Mesodermal cell (in vitro differentiated cells): ENCODE data around the gene NMT1.
A peak's percentile ranks its signal among the peaks of the same experiment; 100 is the strongest.

Source experiments
- H3K27ac ChIP-seq: 2 replicates; pipeline ENCODE4 v1.7.0; 2013; ENCODE audit warnings: mild to moderate bottlenecking, low read depth, low read length, moderate library complexity; ENCODE audit not compliant: severe bottlenecking
- H3K36me3 ChIP-seq: 2 replicates; pipeline ENCODE4 v1.7.1; 2013; ENCODE audit warnings: mild to moderate bottlenecking, low read length, moderate library complexity; ENCODE audit not compliant: control insufficient read depth, insufficient read depth
- H3K4me1 ChIP-seq: one replicate; pipeline ENCODE4 v1.7.1; 2013; ENCODE audit warnings: mild to moderate bottlenecking, low read length; ENCODE audit not compliant: insufficient read depth, control insufficient read depth, poor library complexity, severe bottlenecking
- H3K4me3 ChIP-seq: 2 replicates; pipeline ENCODE4 v1.7.0; 2013; ENCODE audit warnings: low read length, control low read depth, mild to moderate bottlenecking; ENCODE audit not compliant: insufficient read depth, poor library complexity, severe bottlenecking; ENCODE audit errors: extremely low read depth
- H3K9me3 ChIP-seq: 2 replicates; pipeline ENCODE4 v1.7.1; 2013; ENCODE audit warnings: mild to moderate bottlenecking, low read length, moderate library complexity; ENCODE audit not compliant: control insufficient read depth
- WGBS, 2 experiments: methylation state at CpG; one replicate each; pipeline ENCODE4 v1.1.5; 2013; ENCODE audit warnings: missing lambda C conversion rate in 2 of 2; ENCODE audit not compliant: insufficient coverage in 2 of 2; 5-methylcytosine and 5-hydroxymethylcytosine counted together

The NMT1 gene

DNA sequence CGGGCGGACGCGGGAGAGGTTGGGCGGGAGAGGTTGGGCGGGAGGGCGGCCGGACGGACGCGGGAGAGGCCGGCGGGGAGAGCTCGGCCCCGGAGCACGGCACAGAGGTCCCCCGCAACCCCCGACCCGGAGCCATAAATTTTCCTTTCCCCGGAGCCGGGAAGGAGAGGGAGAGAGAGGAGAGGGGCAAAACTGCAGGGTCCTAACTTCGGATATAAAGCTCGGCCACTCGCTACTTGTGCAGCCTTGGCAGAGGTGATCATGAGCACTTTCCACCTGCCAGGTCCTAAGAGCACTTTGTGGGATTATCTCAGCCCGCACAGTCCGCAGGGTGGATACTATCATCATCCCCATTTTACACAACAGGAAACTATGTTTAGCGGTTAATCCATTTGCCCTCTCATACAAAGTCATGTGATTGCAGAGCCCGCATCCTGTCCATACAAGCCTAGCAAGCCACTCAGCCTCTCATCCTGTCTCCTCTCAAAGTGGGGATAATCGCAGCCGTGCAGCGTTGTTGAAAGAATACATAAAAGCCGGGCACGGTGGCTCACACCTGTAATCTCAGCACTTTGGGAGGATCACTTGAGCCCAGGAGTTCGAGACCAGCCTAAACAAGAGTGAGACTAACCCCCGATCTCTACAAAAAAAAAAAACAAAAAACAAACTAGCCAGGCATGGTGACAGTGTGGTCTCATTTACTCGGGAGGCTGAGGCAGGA is 8.9 kb upstream of the NMT1 start:
- WGBS, 2 experiments, result 24 to 39% methylated on average over 23 to 29 of the region's 36 CpGs
- Histone ChIP-seq H3K36me3 (peaks cover 3% of the 10 kb centered on the region), H3K4me1 (peaks cover 4% of the 10 kb centered on the region), H3K27ac (peak overlapping the region; percentile 79), H3K4me3 (peak overlapping the region; percentile 47), H3K9me3 (no peaks in the 10 kb centered on the region)

GRCh38 chr17:45060382-45060796 is 728 bp upstream of the NMT1 start:
- Histone ChIP-seq H3K4me1 (peaks cover 18% of the 10 kb centered on the region), H3K4me3 (peak overlapping the region; percentile 82), H3K9me3 (no peaks in the 10 kb centered on the region), H3K27ac (peak overlapping the region; percentile 64), H3K36me3 (peaks cover 5% of the 10 kb centered on the region)
- WGBS, 2 experiments, result 17 to 20% methylated on average over 12 to 15 of the region's 15 CpGs

- Histone ChIP-seq H3K4me1 (peaks cover 18% of the 10 kb centered on the region), H3K9me3 (no peaks in the 10 kb centered on the region), H3K4me3 (peak overlapping the region; percentile 82), H3K27ac (peak overlapping the region; percentile 93), H3K36me3 (peaks cover 5% of the 10 kb centered on the region)
- WGBS, 2 experiments, result 35% methylated on average over 6 of the region's 15 CpGs; no CpG with 5 or more reads in 1 of the 2 experiments
Observed at GRCh38 chr17:45061606-45062205, 589 bp downstream of the NMT1 start.

DNA sequence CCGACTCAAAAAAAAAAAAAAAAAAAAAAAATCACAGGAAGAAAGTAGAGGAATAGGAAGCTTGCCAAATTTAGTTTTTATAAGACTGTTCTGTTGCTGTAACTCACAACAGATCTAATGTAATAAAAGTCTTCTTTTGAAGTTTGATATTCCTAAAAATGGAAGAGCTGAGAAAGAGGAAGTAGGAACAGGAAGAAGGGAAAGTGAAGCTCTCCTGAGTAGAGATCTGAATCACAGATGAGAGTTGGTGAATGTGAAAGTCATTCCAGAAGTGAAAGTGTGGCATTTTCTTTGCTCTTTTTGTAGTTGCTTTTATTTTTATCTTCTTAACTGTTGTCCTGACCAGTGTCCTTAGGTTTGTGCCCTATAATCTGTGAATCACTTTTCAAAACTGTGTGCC is 2.1 kb downstream of the NMT1 start:
- Histone ChIP-seq H3K27ac (no peak overlapping the region), H3K9me3 (no peaks in the 10 kb centered on the region), H3K4me1 (peaks cover 18% of the 10 kb centered on the region), H3K36me3 (peaks cover 20% of the 10 kb centered on the region), H3K4me3 (no peak overlapping the region)
- whole genome bisulfite sequencing, 2 experiments, result no CpG with 5 or more reads among the region's 1 CpG

DNA sequence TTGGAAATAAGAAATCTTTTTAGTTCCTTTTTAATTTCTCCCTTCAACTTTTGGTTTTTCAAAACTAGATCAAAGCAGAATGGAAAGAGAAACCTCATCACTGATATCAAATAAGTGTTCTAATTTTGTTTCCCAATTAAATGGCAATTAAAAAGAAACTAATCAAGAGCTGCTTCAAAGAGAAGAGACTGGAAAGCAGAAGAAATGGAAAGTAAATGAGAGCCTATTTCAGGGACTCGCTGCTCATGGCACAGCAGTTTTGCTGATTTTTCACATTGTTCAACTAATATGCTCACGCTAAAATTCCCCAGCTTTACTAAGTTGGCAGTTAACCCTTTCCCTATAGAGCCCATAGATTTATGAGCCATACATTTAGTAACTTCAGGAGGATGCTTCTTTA is 6.5 kb downstream of the NMT1 start:
- Histone ChIP-seq H3K27ac (no peak overlapping the region), H3K36me3 (peaks cover 46% of the 10 kb centered on the region), H3K4me3 (no peak overlapping the region), H3K9me3 (no peaks in the 10 kb centered on the region), H3K4me1 (peaks cover 12% of the 10 kb centered on the region)
- 95 to 100% methylated on average over 2 of the region's 2 CpGs for WGBS, 2 experiments

DNA sequence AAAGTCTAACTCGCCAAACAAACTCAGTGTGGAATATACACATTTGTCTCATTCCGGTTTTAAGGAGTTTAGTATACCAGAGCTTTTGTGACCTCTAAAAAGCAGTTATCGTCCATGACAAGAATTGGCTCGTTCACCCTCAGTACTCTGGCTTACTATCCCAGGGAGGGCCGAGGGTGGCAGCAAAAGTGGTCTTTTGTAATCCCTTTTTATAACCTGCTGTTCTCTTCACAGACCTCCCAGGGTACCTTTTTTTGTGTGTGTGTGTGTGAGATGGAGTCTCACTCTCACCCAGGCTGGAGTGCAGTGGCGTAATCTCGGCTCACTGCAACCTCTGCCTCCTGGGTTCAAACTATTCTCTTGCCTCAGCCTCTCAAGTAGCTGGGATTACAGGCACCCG is 8.9 kb downstream of the NMT1 start:
- Histone ChIP-seq H3K4me1 (peaks cover 7% of the 10 kb centered on the region), H3K27ac (no peak overlapping the region), H3K4me3 (no peak overlapping the region), H3K36me3 (peaks cover 70% of the 10 kb centered on the region), H3K9me3 (no peaks in the 10 kb centered on the region)
- 95 to 100% methylated on average over 4 to 5 of the region's 8 CpGs for WGBS, 2 experiments

DNA sequence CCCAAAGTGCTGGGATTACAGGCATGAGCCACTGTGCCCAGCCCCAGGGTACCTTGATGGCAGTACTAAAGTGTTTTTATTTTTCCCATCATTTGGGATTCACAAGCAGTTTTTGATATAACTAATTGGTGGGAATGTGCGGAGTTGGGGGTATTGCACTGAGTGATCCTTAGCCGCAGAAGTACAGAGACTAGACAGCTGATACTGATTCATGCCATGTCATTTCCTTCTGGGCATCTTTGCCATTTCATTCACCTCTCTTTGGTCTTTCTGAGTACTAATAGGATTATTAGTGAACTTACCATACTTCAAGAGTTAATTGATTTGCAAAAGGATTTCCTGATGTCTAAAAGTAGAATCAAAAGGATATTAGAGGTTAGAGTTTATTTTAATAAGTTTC is 9.7 kb downstream of the NMT1 start:
- whole genome bisulfite sequencing, 2 experiments, result no CpG with 5 or more reads among the region's 2 CpGs
- Histone ChIP-seq H3K27ac (no peak overlapping the region), H3K4me1 (peaks cover 7% of the 10 kb centered on the region), H3K9me3 (no peaks in the 10 kb centered on the region), H3K4me3 (no peak overlapping the region), H3K36me3 (peaks cover 76% of the 10 kb centered on the region)

DNA sequence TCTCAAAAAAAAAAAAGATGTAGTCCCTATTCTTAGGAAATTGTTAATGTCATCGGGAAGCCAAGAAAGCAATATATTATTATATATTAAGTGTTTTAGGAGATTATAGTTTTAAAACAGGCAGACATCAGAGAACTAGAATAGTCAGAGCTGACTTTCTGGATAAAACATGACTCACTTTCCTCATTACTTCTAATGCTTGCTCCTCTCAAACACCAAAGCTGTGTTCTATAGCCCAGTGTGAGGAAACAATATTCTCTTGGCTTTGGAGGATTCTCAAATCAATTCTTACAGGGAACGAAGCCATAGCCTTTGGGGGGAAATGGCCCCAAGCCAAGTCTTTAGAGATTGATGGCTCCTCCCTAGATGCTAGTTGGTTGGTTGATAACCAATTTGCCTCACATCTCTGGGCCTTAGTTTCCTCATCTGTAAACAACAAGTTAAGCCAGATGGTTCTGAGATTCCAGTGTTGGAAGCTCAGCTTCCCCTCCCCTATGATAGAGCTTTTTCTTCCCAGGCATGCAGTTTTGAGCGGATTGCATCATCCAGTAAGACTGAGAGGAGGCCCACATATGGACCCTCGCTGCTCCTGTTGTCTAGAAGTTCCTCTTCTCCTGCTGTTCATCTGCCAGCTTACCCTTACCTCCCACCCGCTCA is 12.4 kb downstream of the NMT1 start:
- Histone ChIP-seq H3K4me1 (peaks cover 7% of the 10 kb centered on the region), H3K36me3 (peaks cover 76% of the 10 kb centered on the region), H3K27ac (peak overlapping the region; percentile 81), H3K9me3 (no peaks in the 10 kb centered on the region), H3K4me3 (no peak overlapping the region)
- WGBS, 2 experiments, result 92 to 95% methylated on average over 2 to 3 of the region's 5 CpGs

DNA sequence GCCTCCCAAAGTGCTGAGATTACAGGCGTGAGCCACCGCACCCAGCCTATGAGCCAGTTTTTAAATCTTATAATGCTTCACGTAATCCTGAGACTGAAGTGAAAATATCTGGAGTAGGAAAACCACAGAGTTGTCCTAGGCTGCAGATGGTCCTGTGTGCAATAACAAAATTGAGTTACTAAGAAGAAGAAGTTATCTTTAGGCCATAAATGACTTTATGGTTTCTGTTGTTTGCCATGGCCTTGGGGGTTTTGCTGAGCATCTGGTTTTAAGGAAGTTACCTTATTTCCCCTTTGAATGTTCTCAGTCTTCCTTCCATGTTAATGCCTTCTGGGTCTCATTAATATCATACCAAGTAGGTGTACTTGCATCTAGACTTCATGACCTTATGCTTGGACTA is 16.5 kb downstream of the NMT1 start:
- WGBS, 2 experiments, result 97 to 100% methylated on average over 3 of the region's 3 CpGs
- Histone ChIP-seq H3K4me1 (peaks cover 7% of the 10 kb centered on the region), H3K9me3 (no peaks in the 10 kb centered on the region), H3K36me3 (peaks cover 73% of the 10 kb centered on the region), H3K4me3 (no peak overlapping the region), H3K27ac (no peak overlapping the region)

- Histone ChIP-seq H3K4me1 (no peaks in the 10 kb centered on the region), H3K27ac (no peak overlapping the region), H3K36me3 (peaks cover 73% of the 10 kb centered on the region), H3K9me3 (no peaks in the 10 kb centered on the region), H3K4me3 (no peak overlapping the region)
- WGBS, 2 experiments, result 80 to 98% methylated on average over 1 to 6 of the region's 6 CpGs
Observed at GRCh38 chr17:45081047-45081703, 20.1 kb downstream of the NMT1 start.
